ENCODE measurements around the gene SELENOO. TPM values are rescaled to one million over a fixed set of nuclear protein-coding genes. Genes with fewer than 3 reads are reported as not detected.

SELENOO gene
- total RNA-seq, 1 donor from 2014 or later, result 30.8 TPM

DNA sequence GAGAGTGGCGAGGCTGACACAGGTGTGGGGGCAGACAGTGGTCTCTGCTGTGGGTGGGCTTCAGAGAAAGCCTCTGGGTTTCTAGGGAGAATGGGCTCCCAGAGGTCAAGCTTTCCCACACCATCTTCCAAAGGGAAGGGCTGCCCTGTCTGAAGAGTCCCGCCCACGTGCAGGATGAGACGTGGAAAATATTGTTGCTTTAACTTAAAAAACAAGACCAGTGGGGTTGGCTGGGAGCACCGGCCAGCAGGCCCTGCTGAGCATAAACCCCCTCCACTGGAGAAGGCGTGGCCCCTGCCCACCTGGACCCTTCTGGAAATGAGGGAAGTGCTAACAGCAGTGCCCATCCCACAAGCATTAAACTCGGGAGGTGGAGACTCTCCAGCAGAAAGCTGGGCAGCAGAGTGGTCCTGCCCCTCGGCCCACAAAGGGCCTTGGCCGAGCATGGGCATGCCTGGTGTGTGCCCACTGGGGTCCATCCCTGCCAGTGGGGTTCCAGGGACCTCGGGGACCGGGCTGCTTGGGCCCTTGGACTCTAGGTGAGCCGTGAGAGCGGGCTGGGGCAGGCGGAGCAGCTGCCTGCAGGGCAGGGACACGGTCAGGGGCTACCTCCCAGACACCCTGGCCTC lies 15.4 kb downstream of the SELENOO start:
- DNase-seq (ENCODE audit: low read depth), result no peak

DNA sequence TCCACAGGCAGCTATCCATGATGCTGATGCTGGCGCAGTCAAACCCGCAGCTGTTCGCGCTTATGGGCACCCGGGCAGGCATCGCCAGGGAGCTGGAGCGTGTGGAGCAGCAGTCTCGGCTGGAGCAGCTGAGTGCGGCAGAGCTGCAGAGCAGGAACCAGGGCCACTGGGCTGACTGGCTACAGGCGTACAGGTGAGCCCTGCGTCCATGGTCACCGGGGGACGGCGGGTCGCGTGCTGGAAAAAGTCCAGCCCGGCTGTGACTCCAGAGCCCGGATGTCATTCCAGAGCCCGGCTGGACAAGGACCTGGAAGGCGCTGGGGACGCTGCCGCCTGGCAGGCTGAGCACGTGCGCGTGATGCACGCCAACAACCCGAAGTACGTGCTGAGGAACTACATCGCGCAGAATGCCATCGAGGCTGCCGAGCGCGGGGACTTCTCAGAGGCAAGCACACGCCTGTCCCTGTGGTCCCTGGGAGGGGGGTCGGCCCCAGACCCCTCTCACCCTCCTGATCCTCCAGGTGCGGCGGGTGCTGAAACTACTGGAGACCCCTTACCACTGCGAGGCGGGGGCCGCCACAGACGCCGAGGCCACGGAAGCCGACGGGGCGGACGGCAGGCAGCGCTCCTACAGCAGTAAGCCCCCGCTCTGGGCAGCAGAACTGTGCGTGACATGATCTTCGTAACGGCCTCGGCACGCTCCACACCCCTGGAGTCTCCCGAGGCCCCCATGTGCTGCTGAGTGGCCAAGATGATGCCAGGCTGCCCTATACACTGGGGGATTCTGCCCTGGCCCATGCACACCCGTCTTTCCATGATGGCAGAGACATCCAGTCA lies 16.1 kb downstream of the SELENOO start:
- no peak for DNase-seq (ENCODE audit: low read depth)

DNA sequence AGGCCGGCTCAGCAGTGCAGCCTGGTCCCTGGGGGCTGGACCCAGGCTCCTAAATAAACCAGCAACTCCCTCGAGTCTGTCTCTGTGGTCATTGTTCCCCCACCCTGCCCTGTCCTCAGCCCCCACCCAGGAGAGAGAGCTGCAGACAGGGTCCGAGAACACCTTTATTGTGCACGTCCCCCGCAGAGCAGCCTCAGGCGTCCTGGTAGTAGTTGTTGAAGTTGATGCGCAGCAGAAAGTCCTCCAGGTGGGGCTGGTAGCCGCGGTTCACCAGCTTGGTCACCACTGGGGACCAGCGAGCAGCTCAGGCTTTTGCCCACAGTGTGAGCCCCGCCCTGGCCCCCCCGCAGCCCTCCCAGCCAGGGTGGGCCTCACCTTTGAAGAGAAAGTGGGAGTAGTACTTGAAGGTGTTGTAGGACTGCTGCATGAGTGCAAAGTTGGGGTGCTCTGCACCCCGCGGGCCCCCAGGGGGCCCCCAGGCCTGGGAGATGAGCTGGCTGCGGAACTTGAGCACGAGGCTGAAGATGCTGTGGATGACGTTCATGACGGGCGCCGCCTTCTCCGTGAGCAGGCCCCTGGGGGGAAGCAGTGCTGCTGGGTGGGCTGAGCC lies 16.8 kb downstream of the SELENOO start:
- DNase-seq (ENCODE audit: low read depth), result no peak

DNA sequence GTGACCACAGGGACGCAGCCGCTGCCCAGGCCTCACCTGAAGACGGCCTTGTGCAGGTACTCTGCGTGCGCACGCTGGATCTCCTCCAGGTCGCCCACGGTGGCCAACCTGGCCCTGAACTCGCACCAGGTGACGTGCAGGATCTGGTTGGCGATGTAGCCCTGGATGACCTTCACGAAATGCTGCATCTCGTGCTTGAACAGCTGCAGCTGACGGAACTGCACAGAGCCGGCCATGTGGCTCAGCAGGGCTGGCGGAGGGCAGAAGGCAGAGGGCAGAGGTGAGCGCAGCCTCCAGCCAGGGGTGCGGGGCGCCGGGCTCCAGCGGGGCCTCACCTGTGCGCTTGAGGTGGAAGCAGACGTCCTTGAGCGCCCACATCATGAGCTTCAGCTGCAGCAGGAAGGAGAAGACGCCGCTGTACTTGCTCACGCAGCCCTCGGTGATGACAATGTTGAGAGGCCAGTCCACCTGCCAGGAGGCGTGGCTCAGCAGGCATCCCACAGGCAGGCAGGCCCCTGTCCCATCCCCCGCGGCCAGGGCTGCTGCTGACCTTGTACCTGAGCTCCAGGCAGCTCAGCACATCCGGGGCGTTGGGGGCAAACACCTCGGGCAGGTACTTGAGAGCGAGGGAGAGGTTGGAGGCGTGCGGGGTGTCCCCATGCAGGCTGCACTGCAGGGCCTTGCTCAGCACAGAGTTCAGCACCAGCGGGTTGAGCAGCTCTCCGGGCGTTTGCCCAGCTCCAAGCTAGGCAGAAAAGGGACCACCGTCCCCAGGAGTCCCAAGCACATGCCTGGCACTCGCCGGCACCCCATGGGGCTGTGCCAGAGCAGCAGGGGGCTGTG lies 17.6 kb downstream of the SELENOO start:
- no peak for DNase-seq (ENCODE audit: low read depth)

DNA sequence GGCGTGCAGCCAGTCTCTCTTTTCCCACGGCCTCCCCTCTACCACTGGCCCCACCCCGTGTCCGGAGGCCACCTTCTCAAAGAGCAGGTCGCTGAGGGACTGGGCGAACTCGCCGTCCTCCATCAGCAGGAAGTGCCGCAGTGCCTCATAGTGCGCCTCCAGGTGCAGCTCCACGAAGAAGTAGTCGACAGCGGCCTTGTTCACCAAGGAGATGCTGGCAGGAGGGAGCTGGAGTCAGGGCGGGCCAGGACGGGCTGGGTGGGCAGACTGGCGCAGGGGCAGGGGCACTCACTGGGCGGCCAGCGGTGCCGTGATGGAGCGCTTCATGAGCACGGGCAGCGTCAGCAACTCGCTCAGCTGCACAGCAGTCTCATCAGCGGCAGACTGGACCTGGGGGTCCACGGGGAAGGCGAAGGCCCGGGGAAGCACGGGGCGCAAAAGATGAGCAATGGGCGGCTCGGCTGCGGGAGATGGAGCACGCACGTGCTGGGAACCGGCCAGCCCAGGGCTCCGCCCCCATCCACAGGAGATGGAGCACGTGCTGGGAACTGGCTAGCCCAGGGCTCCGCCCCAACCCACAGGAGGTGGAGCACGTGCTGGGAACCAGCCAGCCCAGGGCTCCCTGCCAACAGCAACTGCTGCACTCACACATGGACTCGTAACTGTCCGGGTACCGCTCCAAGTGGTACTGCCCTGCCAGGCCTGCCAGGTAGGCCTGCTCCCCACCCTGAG lies 18.4 kb downstream of the SELENOO start:
- DNase-seq (ENCODE audit: low read depth), result peak; percentile 72

DNA sequence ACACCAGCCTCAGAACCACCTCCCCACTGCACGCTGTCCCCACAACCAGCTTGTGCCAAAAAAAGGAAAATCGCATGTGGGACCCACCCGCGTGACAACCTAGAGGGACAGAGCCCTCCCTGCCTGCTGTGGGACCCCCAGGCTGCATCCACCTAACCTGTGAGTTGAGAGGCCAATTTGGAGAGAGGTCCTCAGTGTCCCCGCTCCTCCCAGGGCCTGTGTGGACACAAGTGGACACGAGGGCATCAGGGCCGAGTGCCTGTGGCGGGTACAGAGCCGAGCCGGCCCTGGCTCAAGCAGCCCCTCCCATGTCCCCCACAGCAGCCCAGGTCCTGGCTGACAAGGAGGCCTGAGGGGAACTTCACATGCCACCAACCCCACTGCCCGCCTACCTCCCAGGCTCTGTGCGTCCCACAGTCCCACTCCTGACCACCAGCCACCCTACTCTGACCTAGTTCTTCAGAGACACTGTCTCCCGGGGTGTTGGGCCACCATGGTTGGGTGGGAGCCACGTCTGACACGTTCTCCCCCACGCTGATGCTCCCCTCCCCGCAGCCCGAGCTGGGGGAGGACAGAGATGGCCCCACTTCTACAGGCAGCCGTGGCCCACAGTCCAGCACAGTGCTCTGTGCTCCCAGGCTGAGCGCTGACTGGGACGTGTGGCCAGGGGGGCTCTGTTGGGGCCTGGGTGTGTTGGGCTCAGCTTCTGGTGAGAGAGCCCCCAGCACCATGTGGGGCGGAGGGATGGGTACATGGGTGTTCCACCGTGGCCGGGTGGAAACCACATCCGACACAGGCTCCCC lies 19.2 kb downstream of the SELENOO start:
- DNase-seq (ENCODE audit: low read depth), result no peak

DNA sequence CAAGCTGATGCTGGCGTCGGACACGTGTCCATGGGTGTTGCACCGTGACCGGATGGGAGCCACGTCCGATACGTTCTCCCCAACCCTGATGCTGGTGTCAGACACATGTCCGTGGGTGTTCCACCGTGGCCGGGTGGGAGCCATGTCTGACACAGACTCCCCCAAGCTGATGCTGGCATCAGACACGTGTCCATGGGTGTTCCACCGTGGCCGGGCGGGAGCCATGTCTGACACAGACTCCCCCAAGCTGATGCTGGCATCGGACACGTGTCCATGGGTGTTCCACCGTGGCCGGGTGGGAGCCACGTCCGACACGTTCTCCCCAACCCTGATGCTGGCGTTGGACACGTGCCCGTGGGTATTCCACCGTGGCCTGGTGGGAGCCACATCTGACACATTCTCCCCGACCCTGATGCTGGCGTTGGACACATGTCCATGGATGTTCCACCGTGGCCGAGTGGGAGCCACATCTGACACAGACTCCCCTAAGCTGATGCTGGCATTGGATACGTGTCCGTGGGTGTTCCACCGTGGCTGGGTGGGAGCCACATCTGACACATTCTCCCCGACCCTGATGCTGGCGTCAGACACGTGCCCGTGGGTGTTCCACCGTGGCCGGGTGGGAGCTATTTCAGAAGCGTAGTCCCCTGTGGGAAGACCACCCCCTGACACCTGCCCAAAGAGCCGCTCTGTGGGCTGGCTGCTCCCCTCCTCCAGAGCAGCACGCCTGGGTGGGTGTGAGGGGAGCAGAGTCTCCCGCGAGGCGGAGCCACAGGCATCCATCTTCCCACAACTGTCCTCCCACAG lies 20.0 kb downstream of the SELENOO start:
- no peak for DNase-seq (ENCODE audit: low read depth)

DNA sequence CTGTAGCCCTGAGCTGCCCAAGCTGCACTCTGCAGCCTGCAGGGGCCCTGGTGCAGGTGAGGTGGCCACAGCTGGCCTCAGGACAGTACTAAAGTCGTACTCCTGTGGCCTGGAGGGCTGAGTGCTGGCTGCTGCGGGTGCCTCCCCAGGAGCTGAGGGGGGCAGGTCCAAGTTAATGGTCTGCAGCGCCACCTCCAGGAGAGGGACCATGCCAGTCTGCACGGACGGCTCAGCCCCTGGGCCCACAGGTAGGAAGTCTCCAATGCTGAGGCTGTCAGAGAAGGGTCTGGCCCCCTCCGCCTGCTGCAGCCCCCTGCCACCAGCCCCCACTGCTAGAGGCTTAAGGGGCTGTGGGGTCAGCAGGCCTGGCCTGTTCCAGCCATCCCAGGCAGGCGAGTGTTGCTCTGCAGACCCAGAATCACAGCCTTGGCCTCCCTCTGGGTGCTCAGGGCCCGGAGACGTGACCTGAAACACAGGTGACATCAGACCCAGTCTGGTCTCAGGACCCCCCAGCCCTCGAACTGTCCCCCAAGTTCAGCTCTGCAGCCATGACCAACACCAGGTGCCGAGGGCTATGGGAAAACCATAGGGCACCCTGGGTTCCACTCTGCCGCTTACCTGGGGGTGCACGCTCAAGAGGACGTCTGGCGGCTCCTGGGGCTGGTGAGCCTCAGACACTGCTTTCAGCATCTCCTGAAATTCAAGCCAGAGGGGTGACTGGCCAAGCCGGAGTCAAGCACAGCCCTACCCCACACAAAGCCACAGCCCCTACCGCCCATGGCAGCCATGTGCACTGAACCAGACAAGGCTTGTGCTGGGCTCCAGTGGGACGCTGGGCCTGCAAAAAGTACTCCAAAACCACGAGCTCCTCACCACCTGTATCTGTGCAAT lies 20.8 kb downstream of the SELENOO start:
- no peak for DNase-seq (ENCODE audit: low read depth)

DNA sequence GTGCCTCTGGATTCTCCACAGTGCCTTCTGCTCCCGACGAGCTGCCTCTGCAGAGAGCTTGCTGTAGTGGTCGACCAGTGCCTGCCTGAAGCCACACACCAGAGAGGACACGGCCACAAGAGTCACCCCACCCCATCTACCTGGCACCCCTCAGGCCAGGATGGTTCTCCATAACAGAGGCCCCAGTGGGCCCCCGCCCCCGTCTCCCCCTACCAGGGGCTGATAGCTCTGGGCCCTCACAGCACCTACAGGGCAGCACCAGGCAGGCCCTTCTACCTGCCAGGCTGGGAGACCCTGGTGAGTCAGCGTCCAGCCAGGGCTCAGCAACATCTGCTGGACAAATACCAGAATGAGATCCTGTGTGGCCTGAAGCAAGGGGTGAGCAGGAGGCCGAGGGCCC lies 21.7 kb downstream of the SELENOO start:
- no peak for DNase-seq (ENCODE audit: low read depth)

DNA sequence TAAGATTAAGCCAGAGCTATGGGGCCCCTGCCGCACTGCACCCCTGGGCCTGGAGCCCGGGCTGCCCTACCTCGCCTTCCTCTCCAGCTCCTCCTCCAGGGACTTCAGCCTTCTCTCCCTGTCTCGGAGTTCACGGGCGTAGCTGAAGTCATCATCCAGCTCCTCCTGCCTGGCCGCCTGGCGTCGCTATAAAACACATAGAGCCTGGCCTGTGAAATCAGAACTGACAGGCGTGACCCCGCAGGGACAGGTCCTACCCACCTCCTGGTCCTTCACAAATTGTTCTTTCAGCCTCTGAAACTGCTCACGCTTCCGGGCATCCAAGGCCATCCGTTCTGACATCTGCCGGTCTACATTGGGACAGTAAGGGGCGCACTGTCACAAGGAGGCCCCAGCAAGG lies 23.3 kb downstream of the SELENOO start:
- no peak for DNase-seq (ENCODE audit: low read depth)

DNA sequence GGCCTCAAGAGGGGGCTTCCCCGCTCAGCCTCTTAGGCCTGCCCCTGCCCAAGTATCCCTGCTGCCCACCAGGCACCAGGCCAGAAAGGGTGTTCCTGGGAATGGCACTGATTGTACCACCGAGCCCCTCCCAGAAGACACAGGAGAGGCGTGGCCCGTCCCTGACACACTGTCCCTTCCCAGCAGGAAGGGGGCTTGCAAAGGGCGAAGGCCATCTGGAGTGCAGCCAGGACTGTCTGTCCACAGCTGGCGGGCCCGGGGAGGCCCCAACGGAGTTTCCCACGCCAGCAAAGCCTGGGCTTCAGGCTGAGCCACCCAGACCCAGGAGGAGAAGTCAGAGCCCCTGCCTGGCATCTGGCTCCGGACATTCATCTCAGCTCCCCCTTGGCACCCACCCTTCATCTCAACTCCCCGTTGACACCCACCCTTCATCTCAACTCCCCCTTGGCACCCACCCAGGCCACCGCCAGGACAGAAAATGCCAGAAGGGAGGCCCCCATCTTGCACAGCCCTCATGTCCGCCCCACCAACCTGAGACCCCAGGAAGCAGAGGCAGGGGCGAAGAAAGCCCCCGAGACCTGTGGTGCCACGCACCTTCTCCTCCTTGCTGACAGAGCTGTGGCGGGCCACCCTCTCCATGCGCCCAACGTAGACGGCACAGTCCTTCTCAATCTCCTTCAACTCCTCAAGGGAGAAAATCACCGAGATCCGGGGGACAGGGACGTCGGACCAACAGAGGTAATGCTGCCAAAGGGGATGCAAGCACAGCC lies 24.6 kb downstream of the SELENOO start:
- no peak for DNase-seq (ENCODE audit: low read depth)

DNA sequence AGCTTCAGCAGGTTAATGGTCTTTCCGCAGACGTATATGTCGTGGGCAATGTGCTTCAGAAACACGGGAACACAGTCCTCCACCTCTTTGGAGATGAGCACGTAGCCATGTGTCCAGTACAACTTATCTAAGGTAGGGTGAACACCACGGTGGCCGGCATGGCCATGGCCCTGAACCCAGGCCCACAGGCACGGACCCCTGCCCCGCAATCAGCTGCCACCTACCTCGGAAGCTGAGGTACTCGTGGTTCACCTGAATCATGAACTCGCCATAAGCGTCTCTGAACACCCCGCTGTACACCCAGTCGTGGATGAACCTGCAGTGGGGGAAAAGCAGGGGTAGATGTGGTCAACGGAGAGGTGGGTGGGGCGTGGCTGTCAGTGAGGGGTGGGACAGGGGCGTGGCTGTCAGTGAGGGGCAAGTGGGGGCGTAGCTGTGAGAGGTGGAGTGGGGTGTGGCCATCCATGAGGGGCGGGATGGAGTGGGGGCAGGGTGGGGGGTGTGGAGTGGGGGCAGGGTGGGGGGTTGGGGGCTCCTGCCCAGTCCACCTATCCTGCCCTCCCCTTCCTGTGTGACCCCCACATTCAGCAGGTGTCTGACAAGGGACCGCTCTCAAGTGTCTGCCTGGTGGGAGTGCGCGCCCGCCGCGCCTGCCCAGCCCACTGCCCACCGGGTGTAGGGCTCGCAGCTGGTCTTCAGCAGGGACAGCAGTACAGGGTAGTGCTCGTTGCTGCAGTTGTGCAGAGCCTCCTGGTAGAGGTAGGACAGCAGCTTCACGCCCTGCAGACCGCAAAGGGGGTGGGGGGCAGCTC lies 25.5 kb downstream of the SELENOO start:
- DNase-seq (ENCODE audit: low read depth), result no peak

DNA sequence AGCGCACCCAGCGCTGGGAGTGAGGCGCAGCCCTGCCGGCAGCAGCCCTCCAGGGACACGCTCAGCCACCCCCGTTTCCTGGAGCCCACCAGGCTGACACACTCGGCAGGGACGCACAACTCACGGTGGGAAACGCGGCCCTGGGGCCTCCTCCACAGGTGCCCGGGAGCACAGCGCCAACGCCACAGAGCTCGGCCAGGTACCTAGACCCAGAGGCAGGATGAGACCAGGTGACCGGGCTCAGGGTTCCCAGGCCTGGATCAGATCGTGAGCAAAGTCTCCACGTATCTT lies 26.0 kb downstream of the SELENOO start:
- no peak for DNase-seq (ENCODE audit: low read depth)

DNA sequence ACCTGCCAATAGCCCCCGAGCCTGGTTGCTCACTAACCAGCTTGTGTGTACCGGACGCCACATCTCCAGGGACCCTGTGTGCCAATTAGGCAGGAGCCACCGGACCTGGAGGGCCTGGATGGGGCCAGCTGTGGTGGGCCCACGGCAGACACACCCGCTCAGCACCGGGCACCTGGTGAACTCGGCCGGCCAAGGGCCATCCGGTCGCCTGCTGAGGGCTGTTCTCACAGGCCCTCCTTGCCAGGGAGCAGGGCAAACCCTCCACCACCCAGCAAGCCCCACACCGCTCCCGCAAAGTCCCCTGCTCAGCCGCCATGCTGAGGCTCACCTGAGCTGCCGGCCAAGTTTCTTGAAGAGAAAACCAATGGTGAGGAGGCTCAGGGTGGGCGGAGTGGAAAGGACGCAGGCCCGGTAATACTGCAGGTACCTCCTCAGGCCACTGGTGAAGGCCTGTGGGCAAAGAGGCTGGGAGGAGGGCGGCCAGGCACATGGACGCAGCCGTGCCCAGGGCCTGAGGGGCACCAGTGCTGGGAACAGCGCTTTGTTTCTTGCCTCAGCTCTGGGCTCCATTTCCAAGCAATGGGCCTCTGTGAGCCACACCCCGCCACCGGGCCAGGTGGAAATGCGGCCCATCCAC lies 26.9 kb downstream of the SELENOO start:
- DNase-seq (ENCODE audit: low read depth), result no peak

DNA sequence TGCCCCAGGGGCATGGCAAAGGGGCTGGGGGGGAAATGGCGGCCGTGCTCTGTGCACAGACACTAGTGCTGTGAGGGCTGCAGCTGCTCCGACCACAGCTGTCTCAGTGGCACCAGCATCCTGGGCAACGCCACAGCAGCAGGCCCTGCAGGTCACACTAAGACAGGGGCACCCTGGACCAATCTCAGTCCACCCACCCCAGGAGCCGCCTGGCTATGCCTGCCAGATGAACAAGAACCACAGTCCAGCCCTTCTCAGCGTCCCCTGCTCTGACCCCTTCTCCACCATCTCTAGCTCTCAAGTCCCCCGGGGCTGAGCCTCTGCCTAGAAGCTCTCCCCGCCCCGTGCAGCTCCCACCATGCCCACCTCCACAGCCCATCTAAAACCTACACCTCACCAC lies 27.6 kb downstream of the SELENOO start:
- DNase-seq (ENCODE audit: low read depth), result no peak

DNA sequence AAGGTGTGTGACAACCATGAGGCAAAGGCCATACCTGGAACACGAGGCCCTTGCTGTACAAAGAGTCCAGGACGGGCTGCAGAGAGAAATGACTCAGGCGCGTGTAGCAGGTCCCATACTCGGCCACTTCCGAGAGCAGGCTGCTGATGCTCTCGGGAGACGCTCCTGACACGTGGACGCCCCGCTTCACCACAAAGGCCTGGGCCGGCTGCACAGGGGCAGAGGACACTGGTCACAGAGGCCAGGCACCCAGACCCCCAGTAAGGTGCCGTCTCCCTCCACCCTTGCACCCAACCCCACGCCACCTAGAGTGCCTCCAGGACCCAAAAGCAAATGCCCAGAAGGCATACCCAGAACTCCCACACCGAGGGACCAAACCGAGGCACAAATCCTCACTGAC lies 28.6 kb downstream of the SELENOO start:
- DNase-seq (ENCODE audit: low read depth), result no peak
